Fibroblast of mammary gland (primary cell): ENCODE measurements around the gene PRR14L.
"Not testable (repeated sequence)": the region's sequence is repeated elsewhere in the genome, so short reads cannot be mapped to it uniquely, and the experiment has no call there.

Source experiments
- DNase-seq: peaks from one replicate; pipeline ENCODE4 v3.0.0-alpha.2; 2010; ENCODE audit warnings: low read depth
- H3K4me3 ChIP-seq: 2 replicates; pipeline ENCODE4 v1.5.1; 2011; ENCODE audit warnings: low read depth, mild to moderate bottlenecking, low read length, moderate library complexity; ENCODE audit not compliant: control insufficient read depth
- TF ChIP-seq, protein P1 (sequence below): conservative IDR thresholded peaks from 2 replicates; pipeline ENCODE4 v1.5.1; 2011; ENCODE audit warnings: low read depth, low read length, inconsistent platforms; ENCODE audit not compliant: control insufficient read depth, insufficient read depth

PRR14L gene

GRCh38 chr22:31719850-31720471 is 30.0 kb downstream of the PRR14L start:
- TF ChIP-seq, protein P1, sequence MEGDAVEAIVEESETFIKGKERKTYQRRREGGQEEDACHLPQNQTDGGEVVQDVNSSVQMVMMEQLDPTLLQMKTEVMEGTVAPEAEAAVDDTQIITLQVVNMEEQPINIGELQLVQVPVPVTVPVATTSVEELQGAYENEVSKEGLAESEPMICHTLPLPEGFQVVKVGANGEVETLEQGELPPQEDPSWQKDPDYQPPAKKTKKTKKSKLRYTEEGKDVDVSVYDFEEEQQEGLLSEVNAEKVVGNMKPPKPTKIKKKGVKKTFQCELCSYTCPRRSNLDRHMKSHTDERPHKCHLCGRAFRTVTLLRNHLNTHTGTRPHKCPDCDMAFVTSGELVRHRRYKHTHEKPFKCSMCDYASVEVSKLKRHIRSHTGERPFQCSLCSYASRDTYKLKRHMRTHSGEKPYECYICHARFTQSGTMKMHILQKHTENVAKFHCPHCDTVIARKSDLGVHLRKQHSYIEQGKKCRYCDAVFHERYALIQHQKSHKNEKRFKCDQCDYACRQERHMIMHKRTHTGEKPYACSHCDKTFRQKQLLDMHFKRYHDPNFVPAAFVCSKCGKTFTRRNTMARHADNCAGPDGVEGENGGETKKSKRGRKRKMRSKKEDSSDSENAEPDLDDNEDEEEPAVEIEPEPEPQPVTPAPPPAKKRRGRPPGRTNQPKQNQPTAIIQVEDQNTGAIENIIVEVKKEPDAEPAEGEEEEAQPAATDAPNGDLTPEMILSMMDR, result no peak
- H3K4me3 ChIP-seq, result no peak overlapping the region
- no peak for DNase-seq

DNA sequence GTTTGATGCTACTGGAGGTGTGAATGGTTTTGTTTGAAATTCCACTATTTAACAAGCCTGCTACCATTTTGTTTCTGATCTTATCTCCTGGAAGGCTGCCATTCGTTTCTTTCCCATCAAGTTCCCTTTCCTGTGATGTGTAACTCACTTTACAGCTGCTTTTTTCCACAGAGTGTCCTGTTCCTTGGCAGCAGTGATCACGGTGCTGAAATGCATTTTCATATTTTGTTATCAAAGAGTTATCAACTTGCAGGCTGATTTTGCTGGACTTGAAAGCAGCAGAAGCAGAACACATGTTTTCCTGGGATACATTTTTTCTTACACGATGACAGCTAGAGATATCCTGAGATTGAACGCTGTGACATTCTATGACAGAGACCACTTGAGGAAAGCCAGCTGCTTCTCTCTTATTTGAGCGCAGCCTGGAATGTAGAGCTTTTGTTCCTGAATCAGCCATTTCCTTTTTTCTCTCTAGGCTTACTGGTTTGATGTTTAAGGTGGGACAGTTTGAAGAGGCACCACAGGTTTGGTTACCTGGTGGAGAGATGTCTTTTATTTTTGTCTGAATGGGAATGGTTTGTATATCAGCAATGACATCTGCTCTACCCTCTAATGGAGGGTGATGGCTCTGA is 34.7 kb downstream of the PRR14L start:
- H3K4me3 ChIP-seq, result no peak overlapping the region
- TF ChIP-seq, protein P1, result no peak
- no peak for DNase-seq

- peak; percentile 29 for DNase-seq
Observed at GRCh38 chr22:31711226-31711625, 38.7 kb downstream of the PRR14L start.

DNA sequence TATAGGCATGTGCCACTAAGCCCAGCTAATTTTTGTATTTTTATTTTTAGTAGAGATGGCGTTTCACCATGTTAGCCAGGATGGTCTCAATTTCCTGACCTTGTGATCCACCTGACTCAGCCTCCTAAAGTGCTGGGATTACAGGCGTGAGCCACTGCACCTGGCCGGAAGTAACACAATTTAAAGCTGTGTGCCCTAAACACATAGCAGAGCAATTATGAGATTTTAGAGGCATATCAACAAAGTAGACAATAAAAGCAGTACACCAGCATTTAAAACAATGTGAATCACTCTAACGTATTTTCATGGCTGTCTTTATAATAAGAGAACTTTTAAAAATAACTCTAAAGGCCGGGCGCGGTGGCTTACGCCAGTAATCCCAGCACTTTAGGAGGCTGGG is 42.4 kb downstream of the PRR14L start:
- H3K4me3 ChIP-seq, result no peak overlapping the region
- no peak for DNase-seq
- TF ChIP-seq, protein P1, result no peak

More at GRCh38 chr22:31711226-31711625, 38.7 kb downstream of the PRR14L start:
- H3K4me3 ChIP-seq, result not testable (repeated sequence)

DNA sequence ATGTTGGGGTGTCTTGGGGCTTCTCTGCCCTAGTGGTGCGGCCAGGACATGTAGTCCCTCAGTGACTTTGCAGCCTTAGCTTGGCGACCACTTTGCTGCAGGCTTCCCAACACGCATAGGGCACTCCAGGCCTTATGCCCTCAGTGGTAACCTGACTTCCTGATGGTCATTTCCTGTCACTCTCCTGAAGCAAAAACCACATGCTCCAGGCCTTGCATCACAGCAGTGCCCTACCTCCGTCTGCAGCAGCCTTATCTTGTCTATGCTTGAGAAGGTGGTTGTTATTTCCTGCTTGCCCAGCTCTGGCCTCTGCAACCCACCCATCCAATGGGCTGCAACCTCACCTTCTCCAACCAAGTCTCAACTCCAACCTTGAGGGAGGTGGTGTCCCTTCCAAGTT is 54.5 kb downstream of the PRR14L start:
- H3K4me3 ChIP-seq, result no peak overlapping the region
- TF ChIP-seq, protein P1, result no peak
- no peak for DNase-seq

DNA sequence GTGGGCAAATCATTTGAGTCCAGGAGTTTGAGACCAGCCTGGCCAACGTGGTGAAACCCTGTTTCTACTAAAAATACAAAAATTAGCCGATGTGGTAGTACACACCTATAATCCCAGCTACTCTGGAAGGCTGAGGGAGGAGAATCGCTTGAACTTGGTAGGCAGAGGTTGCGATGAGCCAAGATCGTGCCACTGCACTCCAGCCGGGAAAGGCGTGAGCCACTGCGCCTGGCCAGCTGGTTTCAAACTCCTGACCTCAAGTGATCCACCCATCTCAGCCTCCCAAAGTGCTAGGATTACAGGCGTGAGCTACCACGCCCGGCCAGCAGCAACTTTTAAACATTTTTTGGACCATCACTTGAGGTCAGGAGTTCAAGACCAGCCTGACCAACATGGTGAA is 55.9 kb downstream of the PRR14L start:
- not testable (repeated sequence) for DNase-seq, H3K4me3 ChIP-seq

- no peak overlapping the region for H3K4me3 ChIP-seq
- peak; percentile 70 for DNase-seq
- TF ChIP-seq, protein P1, result no peak
Observed at GRCh38 chr22:31692186-31692886, 57.6 kb downstream of the PRR14L start.
